ENCODE measurements around the gene S100A16.
"Not testable (repeated sequence)": the region's sequence is repeated elsewhere in the genome, so short reads cannot be mapped to it uniquely, and the experiment has no call there.

S100A16 gene

GRCh38 chr1:153612755-153613331 lies at the start of gene S100A16:
S100A16 (minus strand) TSS chr1:153613137; CDS start chr1:153608151, 4,986 bp downstream.
- peak; percentile 48 for DNase-seq

GRCh38 chr1:153662269-153662668 lies 49.3 kb upstream of the S100A16 start:
- no peak for DNase-seq

- no peak for DNase-seq
Measured at GRCh38 chr1:153661111-153661708, 48.3 kb upstream of the S100A16 start.

GRCh38 chr1:153659656-153660055 lies 46.7 kb upstream of the S100A16 start:
- no peak for DNase-seq

- no peak for DNase-seq
Measured at GRCh38 chr1:153659175-153659534, 46.2 kb upstream of the S100A16 start.

GRCh38 chr1:153658400-153659174 lies 45.6 kb upstream of the S100A16 start, which contains the start of gene SNAPIN:
SNAPIN (plus strand) TSS chr1:153658703; CDS start chr1:153658744, 41 bp downstream.
- DNase-seq = peak; percentile 76

GRCh38 chr1:153655333-153655732 lies 42.4 kb upstream of the S100A16 start:
- DNase-seq = no peak

GRCh38 chr1:153652805-153653500 lies 40.0 kb upstream of the S100A16 start:
- no peak for DNase-seq

- no peak for DNase-seq
Measured at GRCh38 chr1:153651771-153652170, 38.8 kb upstream of the S100A16 start.

GRCh38 chr1:153649863-153650235 lies 36.9 kb upstream of the S100A16 start:
- DNase-seq = no peak

GRCh38 chr1:153649137-153649862 lies 36.4 kb upstream of the S100A16 start:
- DNase-seq = no peak

- no peak for DNase-seq
Measured at GRCh38 chr1:153648000-153648643, 35.2 kb upstream of the S100A16 start.

GRCh38 chr1:153647346-153647714 lies 34.4 kb upstream of the S100A16 start:
- DNase-seq = no peak

- DNase-seq = no peak
Measured at GRCh38 chr1:153646672-153647345, 33.9 kb upstream of the S100A16 start.

- DNase-seq = no peak
Measured at GRCh38 chr1:153643816-153644215, 30.9 kb upstream of the S100A16 start.

- DNase-seq = no peak
Measured at GRCh38 chr1:153643100-153643499, 30.2 kb upstream of the S100A16 start.

GRCh38 chr1:153642161-153642560 lies 29.2 kb upstream of the S100A16 start:
- no peak for DNase-seq

GRCh38 chr1:153640861-153641260 lies 27.9 kb upstream of the S100A16 start:
- no peak for DNase-seq

GRCh38 chr1:153640213-153640612 lies 27.3 kb upstream of the S100A16 start:
- DNase-seq = not testable (repeated sequence)

- DNase-seq = no peak
Measured at GRCh38 chr1:153639280-153639679, 26.3 kb upstream of the S100A16 start.

- DNase-seq = no peak
Measured at GRCh38 chr1:153638261-153638660, 25.3 kb upstream of the S100A16 start.

GRCh38 chr1:153636312-153636711 lies 23.4 kb upstream of the S100A16 start:
- DNase-seq = no peak
